ENCODE measurements around the gene RHEX.

Gene RHEX

DNA sequence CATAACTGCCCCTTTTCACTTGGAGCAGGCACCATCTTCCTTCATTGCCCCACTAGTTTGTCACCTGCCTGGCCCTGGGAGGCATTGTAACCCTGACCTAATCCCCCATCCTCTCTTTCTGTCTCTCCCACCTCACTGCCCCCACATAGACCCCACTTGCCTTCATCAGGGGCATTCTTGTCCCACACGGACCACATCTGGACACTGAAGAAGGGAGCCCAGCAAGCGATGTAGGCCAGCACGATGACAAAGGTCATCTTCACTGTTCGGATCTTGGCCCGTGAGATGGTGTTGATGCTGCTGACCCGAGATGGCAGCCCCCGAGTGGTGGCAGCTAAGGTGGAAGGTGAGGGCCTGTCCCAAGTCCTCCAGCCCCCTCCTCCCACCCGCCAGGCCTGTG lies 62.8 kb downstream of the RHEX start:
- no peak for DNase-seq
- Histone ChIP-seq H3K4me2 (ENCODE audit: low read depth, low read length) (no peak overlapping the region), H3F3A (ENCODE audit: insufficient read depth, low read length) (no peaks in the 10 kb centered on the region; the same call in 1 of the 2 replicates), H3K9ac (ENCODE audit: low read length) (no peak overlapping the region), H3K9me2 (replicated peaks; ENCODE audit: insufficient read depth, low read length) (no peaks in the 10 kb centered on the region), H3K4me1 (ENCODE audit: low read length) (peaks cover 10% of the 10 kb centered on the region), H3K27ac (ENCODE audit: low read length) (no peak overlapping the region), H4K20me1 (ENCODE audit: insufficient read depth, low read length) (no peaks in the 10 kb centered on the region), H3K27me3 (replicated peaks; ENCODE audit: insufficient read depth, low read length) (peaks cover 5% of the 10 kb centered on the region), H2AFZ (ENCODE audit: low read length) (no peak overlapping the region), H3K4me3 (ENCODE audit: low read length) (no peak overlapping the region), H3K79me2 (ENCODE audit: low read length) (no peaks in the 10 kb centered on the region), H3K36me3 (replicated peaks; ENCODE audit: insufficient read depth, low read length) (no peaks in the 10 kb centered on the region), H3K9me3 (replicated peaks; ENCODE audit: insufficient read depth, low read length) (no peaks in the 10 kb centered on the region)
- TF ChIP-seq, protein P1, sequence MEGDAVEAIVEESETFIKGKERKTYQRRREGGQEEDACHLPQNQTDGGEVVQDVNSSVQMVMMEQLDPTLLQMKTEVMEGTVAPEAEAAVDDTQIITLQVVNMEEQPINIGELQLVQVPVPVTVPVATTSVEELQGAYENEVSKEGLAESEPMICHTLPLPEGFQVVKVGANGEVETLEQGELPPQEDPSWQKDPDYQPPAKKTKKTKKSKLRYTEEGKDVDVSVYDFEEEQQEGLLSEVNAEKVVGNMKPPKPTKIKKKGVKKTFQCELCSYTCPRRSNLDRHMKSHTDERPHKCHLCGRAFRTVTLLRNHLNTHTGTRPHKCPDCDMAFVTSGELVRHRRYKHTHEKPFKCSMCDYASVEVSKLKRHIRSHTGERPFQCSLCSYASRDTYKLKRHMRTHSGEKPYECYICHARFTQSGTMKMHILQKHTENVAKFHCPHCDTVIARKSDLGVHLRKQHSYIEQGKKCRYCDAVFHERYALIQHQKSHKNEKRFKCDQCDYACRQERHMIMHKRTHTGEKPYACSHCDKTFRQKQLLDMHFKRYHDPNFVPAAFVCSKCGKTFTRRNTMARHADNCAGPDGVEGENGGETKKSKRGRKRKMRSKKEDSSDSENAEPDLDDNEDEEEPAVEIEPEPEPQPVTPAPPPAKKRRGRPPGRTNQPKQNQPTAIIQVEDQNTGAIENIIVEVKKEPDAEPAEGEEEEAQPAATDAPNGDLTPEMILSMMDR (IDR thresholded peaks at IDR 0.05; ENCODE audit: low read length) = no peak
- no peak for TF ChIP-seq EZH2phosphoT487 (IDR thresholded peaks at IDR 0.05; ENCODE audit: low read length)
- no peak for TF ChIP-seq EZH2 (optimal IDR thresholded peaks at IDR 0.05; ENCODE audit: low read depth, low read length)

- peak overlapping the region; percentile 99; the same call in 1 of the 2 replicates for H3K4me2 ChIP-seq (ENCODE audit: low read depth, low read length)
Observed at GRCh38 chr1:206116191-206116872, 63.4 kb downstream of the RHEX start.

DNA sequence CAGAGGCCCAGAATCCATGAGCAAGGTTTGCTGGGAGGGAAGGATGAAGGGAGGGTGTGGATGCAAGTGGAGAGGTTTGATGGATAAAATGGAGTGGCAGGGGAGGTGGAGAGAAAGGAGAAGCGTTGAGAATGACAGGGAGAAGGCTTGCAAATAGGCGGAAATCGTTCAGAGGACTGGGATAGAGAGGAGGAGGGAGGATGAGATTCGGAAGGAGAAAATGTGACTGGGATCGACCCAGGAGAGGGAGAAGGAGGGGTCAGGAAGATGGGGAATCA lies 63.8 kb downstream of the RHEX start:
- Histone ChIP-seq H3K4me1 (ENCODE audit: low read length) (peaks cover 10% of the 10 kb centered on the region), H2AFZ (ENCODE audit: low read length) (peak overlapping the region; percentile 81), H3K9ac (ENCODE audit: low read length) (peak overlapping the region; percentile 28; the same call in 1 of the 2 replicates), H3K27me3 (replicated peaks; ENCODE audit: insufficient read depth, low read length) (peaks cover 5% of the 10 kb centered on the region), H3K27ac (ENCODE audit: low read length) (no peak overlapping the region), H3K9me3 (replicated peaks; ENCODE audit: insufficient read depth, low read length) (0 out of 2 replicates have a peak, but pooled peaks cover 6% of the 10 kb centered on the region), H3K36me3 (replicated peaks; ENCODE audit: insufficient read depth, low read length) (no peaks in the 10 kb centered on the region), H3K4me3 (ENCODE audit: low read length) (peak overlapping the region; percentile 60), H3K79me2 (ENCODE audit: low read length) (no peaks in the 10 kb centered on the region), H3K9me2 (replicated peaks; ENCODE audit: insufficient read depth, low read length) (no peaks in the 10 kb centered on the region), H3F3A (ENCODE audit: insufficient read depth, low read length) (no peaks in the 10 kb centered on the region; the same call in 1 of the 2 replicates), H4K20me1 (ENCODE audit: insufficient read depth, low read length) (no peaks in the 10 kb centered on the region), H3K4me2 (ENCODE audit: low read depth, low read length) (peak overlapping the region; percentile 99)
- DNase-seq = no peak
- TF ChIP-seq, protein P1 (IDR thresholded peaks at IDR 0.05; ENCODE audit: low read length) = no peak
- TF ChIP-seq EZH2 (optimal IDR thresholded peaks at IDR 0.05; ENCODE audit: low read depth, low read length) (no peak), EZH2phosphoT487 (IDR thresholded peaks at IDR 0.05; ENCODE audit: low read length) (no peak)

More at GRCh38 chr1:206116191-206116872, 63.4 kb downstream of the RHEX start:
- Histone ChIP-seq H3K9me2 (replicated peaks; ENCODE audit: insufficient read depth, low read length) (no peaks in the 10 kb centered on the region), H3K27ac (ENCODE audit: low read length) (no peak overlapping the region), H3K27me3 (replicated peaks; ENCODE audit: insufficient read depth, low read length) (peaks cover 5% of the 10 kb centered on the region), H3K9me3 (replicated peaks; ENCODE audit: insufficient read depth, low read length) (0 out of 2 replicates have a peak, but pooled peaks cover 2% of the 10 kb centered on the region), H3F3A (ENCODE audit: insufficient read depth, low read length) (no peaks in the 10 kb centered on the region; the same call in 1 of the 2 replicates), H3K36me3 (replicated peaks; ENCODE audit: insufficient read depth, low read length) (no peaks in the 10 kb centered on the region), H3K4me3 (ENCODE audit: low read length) (no peak overlapping the region), H3K4me1 (ENCODE audit: low read length) (peaks cover 10% of the 10 kb centered on the region), H2AFZ (ENCODE audit: low read length) (0 out of 2 replicates have a peak overlapping the region, but pooled peaks have one; percentile 81), H4K20me1 (ENCODE audit: insufficient read depth, low read length) (no peaks in the 10 kb centered on the region), H3K9ac (ENCODE audit: low read length) (no peak overlapping the region), H3K79me2 (ENCODE audit: low read length) (no peaks in the 10 kb centered on the region)
- TF ChIP-seq EZH2 (optimal IDR thresholded peaks at IDR 0.05; ENCODE audit: low read depth, low read length) = no peak
- TF ChIP-seq, protein P1 (IDR thresholded peaks at IDR 0.05; ENCODE audit: low read length) = no peak
- no peak for TF ChIP-seq EZH2phosphoT487 (IDR thresholded peaks at IDR 0.05; ENCODE audit: low read length)
- DNase-seq = no peak
